ENCODE data around the gene LMAN2.
"Not testable (repeated sequence)": the region's sequence is repeated elsewhere in the genome, so short reads cannot be mapped to it uniquely, and the experiment has no call there.

DNA sequence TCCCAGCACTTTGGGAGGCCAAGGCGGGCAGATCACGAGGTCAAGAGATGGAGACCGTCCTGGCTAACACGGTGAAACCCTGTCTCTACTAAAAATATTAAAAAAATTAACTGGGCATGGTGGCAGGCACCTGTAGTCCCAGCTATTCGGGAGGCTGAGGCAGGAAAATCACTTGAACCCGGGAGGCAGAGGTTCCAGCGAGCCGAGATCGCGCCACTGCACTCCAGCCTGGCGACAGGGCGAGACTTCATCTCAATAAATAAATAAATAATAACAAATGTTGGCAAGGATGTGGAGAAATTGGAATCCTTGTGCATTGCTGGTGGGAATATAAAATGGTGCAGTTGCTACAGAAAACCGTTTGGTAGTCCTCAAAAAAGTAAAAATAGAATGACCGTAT, 8.5 kb downstream of the LMAN2 start:
- TF ChIP-seq, protein P1, sequence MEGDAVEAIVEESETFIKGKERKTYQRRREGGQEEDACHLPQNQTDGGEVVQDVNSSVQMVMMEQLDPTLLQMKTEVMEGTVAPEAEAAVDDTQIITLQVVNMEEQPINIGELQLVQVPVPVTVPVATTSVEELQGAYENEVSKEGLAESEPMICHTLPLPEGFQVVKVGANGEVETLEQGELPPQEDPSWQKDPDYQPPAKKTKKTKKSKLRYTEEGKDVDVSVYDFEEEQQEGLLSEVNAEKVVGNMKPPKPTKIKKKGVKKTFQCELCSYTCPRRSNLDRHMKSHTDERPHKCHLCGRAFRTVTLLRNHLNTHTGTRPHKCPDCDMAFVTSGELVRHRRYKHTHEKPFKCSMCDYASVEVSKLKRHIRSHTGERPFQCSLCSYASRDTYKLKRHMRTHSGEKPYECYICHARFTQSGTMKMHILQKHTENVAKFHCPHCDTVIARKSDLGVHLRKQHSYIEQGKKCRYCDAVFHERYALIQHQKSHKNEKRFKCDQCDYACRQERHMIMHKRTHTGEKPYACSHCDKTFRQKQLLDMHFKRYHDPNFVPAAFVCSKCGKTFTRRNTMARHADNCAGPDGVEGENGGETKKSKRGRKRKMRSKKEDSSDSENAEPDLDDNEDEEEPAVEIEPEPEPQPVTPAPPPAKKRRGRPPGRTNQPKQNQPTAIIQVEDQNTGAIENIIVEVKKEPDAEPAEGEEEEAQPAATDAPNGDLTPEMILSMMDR (conservative IDR thresholded peaks at IDR 0.05; ENCODE audit: low read length): not testable (repeated sequence)
- TF ChIP-seq EZH2phosphoT487 (IDR thresholded peaks at IDR 0.05; ENCODE audit: borderline replicate concordance): not testable (repeated sequence)
